Measurements from ENCODE around the gene DCLRE1B. TPM values are rescaled to one million over a fixed set of nuclear protein-coding genes. Genes with fewer than 3 reads are reported as not detected.

DCLRE1B gene
- total RNA-seq, 2 donors from 2014 or later = 12.6 to 22.0 TPM

DNA sequence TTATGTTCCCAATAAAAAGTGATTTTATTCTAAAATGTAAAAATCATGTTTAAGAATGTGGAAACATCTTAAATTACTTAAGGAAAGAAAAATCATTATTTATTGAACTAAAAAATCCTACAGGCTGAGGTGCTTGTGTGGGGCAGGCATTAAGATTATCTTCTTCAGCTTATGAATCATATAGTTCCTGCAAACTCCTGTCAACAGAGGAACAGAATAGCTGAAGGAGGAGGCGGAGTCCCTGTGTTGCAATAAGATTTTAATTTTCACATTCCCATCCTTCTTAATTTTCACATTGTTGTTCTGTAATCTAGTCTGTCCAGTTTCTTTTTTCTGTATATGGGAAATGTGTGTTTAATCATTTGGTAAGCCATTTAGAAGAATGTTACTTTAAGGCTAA is 53.6 kb downstream of the DCLRE1B start:
- Mint-ChIP-seq H3K4me1 (ENCODE audit: low read depth in 2 of 2) (peaks cover 11 to 22% of the 10 kb centered on the region in 2 donors), H3K27ac (peak overlapping the region in 1 of 2 donors; percentile 61), H3K9me3 (no peaks in the 10 kb centered on the region), H3K27me3 (no peaks in the 10 kb centered on the region), H3K4me3 (no peak overlapping the region), H3K36me3 (peaks cover 31% of the 10 kb centered on the region)
- ATAC-seq = no peak
- DNase-seq (ENCODE audit: low spot score) = no peak

GRCh38 chr1:113963281-113963906 is 58.3 kb downstream of the DCLRE1B start:
- DNase-seq (ENCODE audit: low spot score) (no peak), ATAC-seq (no peak)
- H3K9me3 Mint-ChIP-seq = no peaks in the 10 kb centered on the region
- H3K4me1 Mint-ChIP-seq (ENCODE audit: low read depth in 2 of 2) = peaks cover 4 to 19% of the 10 kb centered on the region in 2 donors
- peaks cover 43% of the 10 kb centered on the region for H3K36me3 Mint-ChIP-seq
- no peaks in the 10 kb centered on the region for H3K27me3 Mint-ChIP-seq
- H3K27ac Mint-ChIP-seq = peak overlapping the region in 1 of 2 donors; percentile 72
- no peak overlapping the region for H3K4me3 Mint-ChIP-seq

Other genes starting within 250 kb of the DCLRE1B start
- gene PHTF1, start 145.8 kb upstream of the DCLRE1B start, total RNA-seq = 10 to 100 TPM; 29.0 to 44.0 TPM
- gene RSBN1, start 92.8 kb upstream of the DCLRE1B start, total RNA-seq = 10 to 100 TPM; 18.7 to 27.7 TPM
- 10 to 100 TPM; 24.6 to 26.0 TPM for gene PTPN22, start 33.6 kb upstream of the DCLRE1B start, total RNA-seq
- gene BCL2L15, start 17.7 kb upstream of the DCLRE1B start, total RNA-seq = 1 to 10 TPM; 1.3 to 3.0 TPM
- gene AP4B1, start 527 bp upstream of the DCLRE1B start, total RNA-seq = 10 to 100 TPM; 40.4 to 76.0 TPM
- 100 to 1,000 TPM in 1 of 2 donors, 10 to 100 TPM in 1; 80.6 to 110 TPM for gene HIPK1, start 24.0 kb downstream of the DCLRE1B start, total RNA-seq
- gene OLFML3, start 74.1 kb downstream of the DCLRE1B start, total RNA-seq = 1 to 10 TPM in 1 of 2 donors, under 1 TPM in 1; 0.59 to 1.2 TPM
- not detected for gene SYT6, start 248.5 kb downstream of the DCLRE1B start, total RNA-seq

Data from natural killer cell treated with Interleukin-12 subunit alpha and Interleukin-12 subunit beta and Interleukin-15 and Interleukin-18, amount 100 ng/mL, for 72 hours (primary cell).